GM12865 (cell line): ENCODE data around the gene TRMT2A.

Source experiments
- DNase-seq: peaks from one replicate; pipeline ENCODE4 v3.0.0; 2010; ENCODE audit warnings: low read depth
- H3K4me3 ChIP-seq: 2 replicates; pipeline ENCODE4 v1.5.1; 2011; ENCODE audit warnings: mild to moderate bottlenecking, low read depth, low read length, control low read depth
- CTCF ChIP-seq: IDR thresholded peaks from 2 replicates; pipeline ENCODE4 v1.5.1; 2011; ENCODE audit warnings: low read length, control low read depth, low read depth, inconsistent platforms; ENCODE audit not compliant: insufficient read depth; ENCODE audit errors: missing control alignments

Gene TRMT2A

GRCh38 chr22:20125201-20126174 lies 8.5 kb upstream of the TRMT2A start:
- no peak overlapping the region for H3K4me3 ChIP-seq
- TF ChIP-seq CTCF = no peak
- DNase-seq = no peak

- TF ChIP-seq CTCF = no peak
- no peak overlapping the region for H3K4me3 ChIP-seq
- DNase-seq = no peak
Measured at GRCh38 chr22:20124083-20124787, 7.2 kb upstream of the TRMT2A start.

GRCh38 chr22:20123366-20124082 lies 6.5 kb upstream of the TRMT2A start:
- no peak for TF ChIP-seq CTCF
- H3K4me3 ChIP-seq = no peak overlapping the region
- DNase-seq = no peak

GRCh38 chr22:20121856-20122415 lies 4.9 kb upstream of the TRMT2A start:
- DNase-seq = no peak
- no peak overlapping the region for H3K4me3 ChIP-seq
- TF ChIP-seq CTCF = no peak

GRCh38 chr22:20118300-20119020 lies 1.4 kb upstream of the TRMT2A start:
- no peak for TF ChIP-seq CTCF
- H3K4me3 ChIP-seq = peak overlapping the region; percentile 86
- no peak for DNase-seq
